Right hindlimb (tissue), 1 donor: ENCODE results near the gene CCDC85C.

Experiments
- DNase-seq: peaks from one replicate; pipeline ENCODE4 v3.0.0-alpha.2; 2018

The CCDC85C gene

GRCh38 chr14:99604766-99605298 lies 825 bp upstream of the CCDC85C start:
- DNase-seq, result no peak

GRCh38 chr14:99604278-99604765 lies 315 bp upstream of the CCDC85C start:
- peak; percentile 96 for DNase-seq

GRCh38 chr14:99602788-99603415 lies 1.1 kb downstream of the CCDC85C start:
- DNase-seq, result no peak

- DNase-seq, result no peak
Measured at GRCh38 chr14:99602054-99602787, 1.8 kb downstream of the CCDC85C start.

- DNase-seq, result no peak
Measured at GRCh38 chr14:99601361-99601831, 2.6 kb downstream of the CCDC85C start.

- DNase-seq, result no peak
Measured at GRCh38 chr14:99600232-99600888, 3.6 kb downstream of the CCDC85C start.

- DNase-seq, result no peak
Measured at GRCh38 chr14:99599393-99599792, 4.6 kb downstream of the CCDC85C start.

GRCh38 chr14:99598774-99599173 lies 5.2 kb downstream of the CCDC85C start:
- DNase-seq, result no peak

GRCh38 chr14:99597911-99598600 lies 6.0 kb downstream of the CCDC85C start:
- no peak for DNase-seq

- DNase-seq, result no peak
Measured at GRCh38 chr14:99596772-99597171, 7.2 kb downstream of the CCDC85C start.

GRCh38 chr14:99596071-99596627 lies 7.9 kb downstream of the CCDC85C start:
- no peak for DNase-seq

- no peak for DNase-seq
Measured at GRCh38 chr14:99595524-99595923, 8.5 kb downstream of the CCDC85C start.

- no peak for DNase-seq
Measured at GRCh38 chr14:99595034-99595433, 9.0 kb downstream of the CCDC85C start.

- DNase-seq, result no peak
Measured at GRCh38 chr14:99593971-99594841, 9.8 kb downstream of the CCDC85C start.

GRCh38 chr14:99592933-99593753 lies 10.9 kb downstream of the CCDC85C start:
- no peak for DNase-seq

GRCh38 chr14:99592394-99592793 lies 11.6 kb downstream of the CCDC85C start:
- DNase-seq, result no peak

- DNase-seq, result no peak
Measured at GRCh38 chr14:99590746-99591555, 13.1 kb downstream of the CCDC85C start.

GRCh38 chr14:99589651-99590530 lies 14.1 kb downstream of the CCDC85C start:
- DNase-seq, result no peak

- DNase-seq, result no peak
Measured at GRCh38 chr14:99589031-99589441, 15.0 kb downstream of the CCDC85C start.
